Measurements from ENCODE around the gene CXCR5. TPM values are rescaled to one million over a fixed set of nuclear protein-coding genes. Genes with fewer than 3 reads are reported as not detected.

The CXCR5 gene
- total and polyA plus RNA-seq, 2 of the 4 experiments (the other 2 are of a cell fraction): not detected

- TF ChIP-seq SMC3 (IDR thresholded peaks at IDR 0.05; ENCODE audit: low read depth, low read length): peak; percentile 93
- TF ChIP-seq BHLHE40 (IDR thresholded peaks at IDR 0.05; ENCODE audit: low read depth, low read length): no peak
- TF ChIP-seq POLR2A (IDR thresholded peaks at IDR 0.05; ENCODE audit: low read depth, low read length): no peak
- no peak for TF ChIP-seq NFE2L2 (IDR thresholded peaks at IDR 0.05; ENCODE audit: low read depth, low read length)
- no peak for TF ChIP-seq MAFK (IDR thresholded peaks at IDR 0.05; ENCODE audit: low read depth, low read length)
Measured at GRCh38 chr11:118907051-118908042, 23.7 kb downstream of the CXCR5 start (continued).
